ENCODE results near the gene FLCN.

Gene FLCN

DNA sequence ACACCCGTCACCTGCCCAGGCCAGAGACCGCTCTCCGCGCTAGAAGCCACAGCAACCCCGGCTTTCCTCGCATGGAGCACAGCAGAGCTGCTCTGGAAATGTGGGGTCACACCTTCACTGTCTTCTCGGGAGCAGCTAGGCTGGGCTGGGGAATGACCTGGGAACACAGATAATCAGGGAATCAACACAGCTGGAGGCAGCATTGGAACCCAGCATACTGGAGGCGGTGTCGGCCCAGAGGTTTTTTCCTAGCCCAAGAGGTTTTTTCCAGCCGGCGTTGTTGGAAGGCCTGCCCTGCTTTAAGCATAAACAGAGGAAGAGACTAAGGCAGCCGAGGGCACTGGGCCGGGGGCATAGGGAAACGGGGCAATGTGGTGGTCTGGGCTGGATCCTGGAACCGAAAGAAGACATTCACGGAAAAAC is 30.0 kb downstream of the FLCN start:
- H3K27me3 ChIP-seq (ENCODE audit: insufficient read depth, insufficient read length), result no peaks in the 10 kb centered on the region
- no peaks in the 10 kb centered on the region for H3K4me1 ChIP-seq (ENCODE audit: insufficient read depth, insufficient read length)
- DNase-seq (ENCODE audit: low read depth, low spot score), result no peak
- no peak overlapping the region for H3K4me3 ChIP-seq (ENCODE audit: insufficient read length, low read depth)
- H3K36me3 ChIP-seq (ENCODE audit: insufficient read depth, insufficient read length, low read length), result peaks cover 9% of the 10 kb centered on the region
- no peaks in the 10 kb centered on the region for H3K9me3 ChIP-seq (ENCODE audit: insufficient read depth, low read length)
- TF ChIP-seq YY1 (IDR thresholded peaks at IDR 0.05; ENCODE audit: insufficient read depth, insufficient read length), result no peak
- TF ChIP-seq ZNF274 (IDR thresholded peaks at IDR 0.05; ENCODE audit: low read depth, low read length), result no peak
- no peak for TF ChIP-seq SUZ12 (IDR thresholded peaks at IDR 0.05; ENCODE audit: extremely low read depth, insufficient read depth, insufficient read length)
- no peak overlapping the region for H3K9ac ChIP-seq (ENCODE audit: insufficient read length, low read depth)

DNA sequence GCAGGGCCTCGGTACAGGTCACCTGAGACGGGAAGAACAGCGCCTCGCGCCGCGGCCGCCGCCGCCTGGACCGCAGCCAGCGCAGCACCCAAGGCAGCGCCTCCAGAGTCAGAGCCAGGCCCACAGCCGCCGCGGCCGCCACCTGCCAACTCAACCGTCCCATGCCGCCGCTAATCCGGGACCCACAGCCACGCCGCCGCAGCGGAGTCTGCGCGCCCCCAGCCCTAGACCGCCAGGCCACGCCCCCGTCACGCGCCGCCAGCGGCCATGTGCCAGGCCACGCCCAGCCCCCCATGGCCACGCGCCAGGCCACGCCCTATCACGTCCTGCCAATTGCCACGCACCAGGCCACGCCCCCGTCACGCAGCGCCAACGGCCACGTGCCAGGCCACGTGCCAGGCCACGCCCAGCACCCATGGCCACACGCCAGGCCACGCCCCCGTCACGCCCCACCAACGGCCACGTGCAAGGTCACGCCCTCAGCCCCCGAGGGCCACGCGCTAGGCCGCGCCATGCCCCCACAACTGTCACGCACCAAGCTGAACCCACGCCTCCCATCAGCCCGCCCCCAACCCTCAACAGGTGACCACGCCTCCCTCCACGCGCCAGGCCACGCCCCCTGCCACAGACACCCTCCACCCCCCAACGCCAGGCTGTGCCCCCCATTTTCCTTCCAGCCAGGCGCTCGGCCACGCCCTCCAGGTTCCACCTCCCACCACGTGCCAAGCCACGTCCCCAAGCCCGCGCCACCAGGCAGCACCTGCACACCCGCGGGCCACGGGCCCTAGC is 30.6 kb downstream of the FLCN start, which contains the start of gene PLD6:
PLD6 (minus strand) TSS at position 210 of the 789 bp plus-strand sequence; CDS start at position 163, 47 bp downstream.
- DNase-seq (ENCODE audit: low read depth, low spot score), result no peak
- H3K4me3 ChIP-seq (ENCODE audit: insufficient read length, low read depth), result peak within 1 kb of the TSS; percentile 47
- H3K9ac ChIP-seq (ENCODE audit: insufficient read length, low read depth), result peak within 1 kb of the TSS; percentile 74

DNA sequence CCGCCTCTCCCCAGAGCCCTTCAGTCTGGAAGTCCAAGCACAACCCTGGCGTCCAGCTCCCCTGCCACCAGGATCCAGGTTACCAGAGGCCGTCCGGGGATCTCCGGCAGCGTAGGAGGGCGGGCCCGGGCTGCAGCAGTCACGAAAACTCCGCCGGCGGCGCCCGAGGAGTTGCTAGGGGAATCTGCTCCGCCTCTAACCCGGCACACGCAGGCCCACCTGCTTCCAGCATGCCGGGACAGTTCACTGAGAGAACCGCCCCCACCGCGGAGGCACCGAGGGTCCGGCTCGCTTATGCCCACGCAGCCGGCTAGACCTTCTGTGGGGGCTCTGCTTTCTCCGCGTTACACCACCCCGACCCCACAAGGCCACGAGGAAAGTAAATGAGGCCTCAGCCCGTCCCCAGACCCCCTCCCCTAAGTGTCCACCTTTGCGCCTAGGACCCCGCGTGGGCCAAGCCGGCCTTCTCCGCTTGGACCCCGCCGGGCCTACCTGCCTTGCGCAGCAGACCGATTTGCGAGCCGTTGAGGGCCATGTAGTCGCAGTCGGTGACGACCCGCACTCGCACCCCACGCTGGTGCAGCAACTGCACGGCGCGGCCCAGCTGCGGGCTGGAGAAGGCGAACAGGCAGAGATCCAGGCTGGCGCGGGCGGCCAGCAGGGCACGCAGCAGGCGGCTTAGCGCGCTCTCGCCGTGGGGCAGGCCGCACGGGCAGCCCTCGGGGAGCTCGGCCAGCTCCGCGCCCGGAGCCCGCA is 31.4 kb downstream of the FLCN start:
- Histone ChIP-seq H3K36me3 (ENCODE audit: insufficient read depth, insufficient read length, low read length) (peaks cover 5% of the 10 kb centered on the region), H3K4me1 (ENCODE audit: insufficient read depth, insufficient read length) (no peaks in the 10 kb centered on the region), H3K4me3 (ENCODE audit: insufficient read length, low read depth) (peak overlapping the region; percentile 47), H3K27me3 (ENCODE audit: insufficient read depth, insufficient read length) (no peaks in the 10 kb centered on the region), H3K9me3 (ENCODE audit: insufficient read depth, low read length) (no peaks in the 10 kb centered on the region), H3K9ac (ENCODE audit: insufficient read length, low read depth) (peak overlapping the region; percentile 74)
- DNase-seq (ENCODE audit: low read depth, low spot score), result no peak
- TF ChIP-seq YY1 (IDR thresholded peaks at IDR 0.05; ENCODE audit: insufficient read depth, insufficient read length) (no peak), SUZ12 (IDR thresholded peaks at IDR 0.05; ENCODE audit: extremely low read depth, insufficient read depth, insufficient read length) (no peak), ZNF274 (IDR thresholded peaks at IDR 0.05; ENCODE audit: low read depth, low read length) (no peak)

More for the DNA sequence above, 30.6 kb downstream of the FLCN start, which contains the start of gene PLD6:
- H3K4me1 ChIP-seq (ENCODE audit: insufficient read depth, insufficient read length), result no peaks in the 10 kb centered on the region
- no peaks in the 10 kb centered on the region for H3K9me3 ChIP-seq (ENCODE audit: insufficient read depth, low read length)
- H3K27me3 ChIP-seq (ENCODE audit: insufficient read depth, insufficient read length), result no peaks in the 10 kb centered on the region
- no peak for TF ChIP-seq YY1 (IDR thresholded peaks at IDR 0.05; ENCODE audit: insufficient read depth, insufficient read length)
- no peak for TF ChIP-seq ZNF274 (IDR thresholded peaks at IDR 0.05; ENCODE audit: low read depth, low read length)
- TF ChIP-seq SUZ12 (IDR thresholded peaks at IDR 0.05; ENCODE audit: extremely low read depth, insufficient read depth, insufficient read length), result no peak
- H3K36me3 ChIP-seq (ENCODE audit: insufficient read depth, insufficient read length, low read length), result peaks cover 8% of the 10 kb centered on the region

DNA sequence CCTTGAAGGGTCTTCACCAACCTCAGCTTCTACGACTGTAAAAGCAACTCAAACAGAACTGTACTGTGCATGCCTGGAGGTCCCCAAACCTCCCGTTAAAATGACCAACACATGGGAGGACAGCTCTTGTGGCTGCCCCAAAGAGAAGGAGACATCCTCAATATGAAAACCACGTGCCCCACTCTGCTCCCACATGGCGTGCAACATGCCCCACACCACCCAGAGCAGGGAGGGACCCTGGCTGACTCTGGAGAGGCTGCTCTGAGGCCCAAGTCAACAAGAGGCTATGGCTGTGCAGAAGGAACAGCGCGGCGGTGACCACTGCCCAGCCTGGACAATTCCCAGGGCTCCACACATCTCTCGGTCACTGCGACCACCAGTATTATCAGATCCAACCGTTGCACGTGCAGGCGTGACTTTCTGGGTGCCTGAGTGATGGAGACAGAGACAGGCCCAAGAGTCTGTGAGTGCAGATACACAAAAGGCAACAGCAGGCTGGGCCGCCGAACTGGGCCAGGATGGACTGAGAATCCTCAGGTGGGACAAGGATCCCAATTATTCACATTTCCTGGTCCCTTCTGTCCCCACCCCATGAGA is 32.2 kb downstream of the FLCN start:
- Histone ChIP-seq H3K4me1 (ENCODE audit: insufficient read depth, insufficient read length) (no peaks in the 10 kb centered on the region), H3K9me3 (ENCODE audit: insufficient read depth, low read length) (no peaks in the 10 kb centered on the region), H3K9ac (ENCODE audit: insufficient read length, low read depth) (peak overlapping the region; percentile 10), H3K4me3 (ENCODE audit: insufficient read length, low read depth) (no peak overlapping the region), H3K36me3 (ENCODE audit: insufficient read depth, insufficient read length, low read length) (peaks cover 5% of the 10 kb centered on the region), H3K27me3 (ENCODE audit: insufficient read depth, insufficient read length) (no peaks in the 10 kb centered on the region)
- TF ChIP-seq YY1 (IDR thresholded peaks at IDR 0.05; ENCODE audit: insufficient read depth, insufficient read length) (no peak), SUZ12 (IDR thresholded peaks at IDR 0.05; ENCODE audit: extremely low read depth, insufficient read depth, insufficient read length) (no peak), ZNF274 (IDR thresholded peaks at IDR 0.05; ENCODE audit: low read depth, low read length) (no peak)
- no peak for DNase-seq (ENCODE audit: low read depth, low spot score)

DNA sequence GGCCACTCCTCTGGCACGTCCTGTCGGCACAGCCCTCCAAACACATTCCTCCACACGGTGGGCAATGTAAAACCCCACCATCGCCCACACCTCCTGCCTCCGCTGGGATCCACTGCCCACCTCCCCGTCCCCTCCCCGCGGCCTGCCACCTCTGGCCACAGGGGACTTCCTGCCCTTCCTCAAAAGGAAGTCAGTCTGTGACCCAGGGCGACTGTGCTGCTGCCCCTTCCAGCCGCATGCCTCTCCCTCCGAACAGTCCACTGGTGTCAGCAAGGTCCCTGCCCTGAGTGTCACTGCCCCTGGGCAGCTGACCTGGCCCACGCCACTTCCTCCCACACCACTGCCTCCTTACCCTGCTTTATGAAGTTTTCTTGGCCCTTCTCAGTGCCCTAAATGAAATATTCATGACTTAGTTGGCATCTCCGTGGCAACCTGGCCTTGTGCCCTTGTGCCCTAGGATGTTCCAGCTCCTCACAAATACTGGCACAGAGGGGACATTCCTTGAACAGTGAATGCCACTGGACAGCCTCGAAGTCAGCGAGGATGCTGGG is 32.9 kb downstream of the FLCN start:
- Histone ChIP-seq H3K36me3 (ENCODE audit: insufficient read depth, insufficient read length, low read length) (peaks cover 5% of the 10 kb centered on the region), H3K27me3 (ENCODE audit: insufficient read depth, insufficient read length) (no peaks in the 10 kb centered on the region), H3K9me3 (ENCODE audit: insufficient read depth, low read length) (no peaks in the 10 kb centered on the region), H3K4me1 (ENCODE audit: insufficient read depth, insufficient read length) (no peaks in the 10 kb centered on the region), H3K4me3 (ENCODE audit: insufficient read length, low read depth) (no peak overlapping the region), H3K9ac (ENCODE audit: insufficient read length, low read depth) (no peak overlapping the region)
- no peak for DNase-seq (ENCODE audit: low read depth, low spot score)
- TF ChIP-seq ZNF274 (IDR thresholded peaks at IDR 0.05; ENCODE audit: low read depth, low read length) (no peak), SUZ12 (IDR thresholded peaks at IDR 0.05; ENCODE audit: extremely low read depth, insufficient read depth, insufficient read length) (no peak)

DNA sequence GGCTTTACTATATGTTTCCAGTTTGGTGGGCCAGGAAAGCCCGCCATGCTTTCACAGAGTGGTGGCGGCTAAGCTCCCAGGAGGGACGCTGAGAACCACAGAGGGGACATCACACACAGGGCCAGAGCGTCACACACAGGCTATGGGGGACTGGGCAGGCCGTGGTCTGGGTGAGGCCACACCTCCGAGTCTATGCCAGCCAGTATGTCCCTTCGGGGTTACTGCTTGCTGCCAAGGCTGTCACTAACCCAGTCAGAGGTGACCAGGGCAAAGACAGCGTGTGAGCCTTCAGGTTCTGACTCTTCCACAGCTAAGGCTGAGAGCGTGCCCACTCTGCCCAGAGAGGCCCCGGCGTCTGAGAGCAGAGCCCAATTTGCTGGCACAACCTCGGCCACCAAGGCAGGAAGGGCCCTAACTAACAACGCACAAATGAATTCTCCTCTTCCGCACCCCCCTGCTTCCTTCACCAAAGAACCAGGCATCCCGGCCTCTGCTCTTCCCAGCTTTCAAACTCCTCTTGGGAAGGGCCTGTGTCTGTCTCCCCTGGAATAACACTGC is 33.7 kb downstream of the FLCN start:
- Histone ChIP-seq H3K4me3 (ENCODE audit: insufficient read length, low read depth) (no peak overlapping the region), H3K9ac (ENCODE audit: insufficient read length, low read depth) (no peak overlapping the region), H3K4me1 (ENCODE audit: insufficient read depth, insufficient read length) (no peaks in the 10 kb centered on the region), H3K9me3 (ENCODE audit: insufficient read depth, low read length) (no peaks in the 10 kb centered on the region), H3K36me3 (ENCODE audit: insufficient read depth, insufficient read length, low read length) (peaks cover 5% of the 10 kb centered on the region), H3K27me3 (ENCODE audit: insufficient read depth, insufficient read length) (no peaks in the 10 kb centered on the region)
- no peak for TF ChIP-seq ZNF274 (IDR thresholded peaks at IDR 0.05; ENCODE audit: low read depth, low read length)
- no peak for TF ChIP-seq YY1 (IDR thresholded peaks at IDR 0.05; ENCODE audit: insufficient read depth, insufficient read length)
- no peak for TF ChIP-seq SUZ12 (IDR thresholded peaks at IDR 0.05; ENCODE audit: extremely low read depth, insufficient read depth, insufficient read length)
- DNase-seq (ENCODE audit: low read depth, low spot score), result no peak
